HCEC 1CT (cell line): Measurements from ENCODE around the gene KHSRP.

Source experiments
- DNase-seq: peaks from one replicate; pipeline ENCODE4 v3.0.0-alpha.2; 2017

The KHSRP gene

GRCh38 chr19:6384381-6384780 is 40.2 kb downstream of the KHSRP start:
- no peak for DNase-seq

- no peak for DNase-seq
These were observed 41.4 kb downstream of the KHSRP start for GRCh38 chr19:6383188-6383587.

- DNase-seq = no peak
These were observed 43.4 kb downstream of the KHSRP start for GRCh38 chr19:6381030-6381750.

GRCh38 chr19:6379744-6380143 is 44.9 kb downstream of the KHSRP start:
- DNase-seq = no peak

- DNase-seq = no peak
These were observed 46.1 kb downstream of the KHSRP start for GRCh38 chr19:6378486-6378885.

GRCh38 chr19:6378041-6378440 is 46.6 kb downstream of the KHSRP start:
- no peak for DNase-seq

GRCh38 chr19:6376512-6377190 is 48.0 kb downstream of the KHSRP start:
- no peak for DNase-seq

- no peak for DNase-seq
These were observed 49.1 kb downstream of the KHSRP start, which contains the start of gene PSPN for GRCh38 chr19:6375411-6376010. Gene PSPN (minus strand): TSS chr19:6375933. CDS start chr19:6375849, 84 bp downstream.

GRCh38 chr19:6374711-6375410 is 49.8 kb downstream of the KHSRP start:
- DNase-seq = no peak

- no peak for DNase-seq
These were observed 50.4 kb downstream of the KHSRP start for GRCh38 chr19:6374161-6374709.

- DNase-seq = no peak
These were observed 50.9 kb downstream of the KHSRP start for GRCh38 chr19:6373813-6374108.

- DNase-seq = peak; percentile 98
These were observed 51.4 kb downstream of the KHSRP start for GRCh38 chr19:6373096-6373812.

GRCh38 chr19:6372594-6373095 is 52.0 kb downstream of the KHSRP start, which contains the start of gene ALKBH7:
Gene ALKBH7 (plus strand): TSS chr19:6372794. CDS start chr19:6372821, 27 bp downstream.
- peak; percentile 100 for DNase-seq

GRCh38 chr19:6364353-6364752 is 60.3 kb downstream of the KHSRP start:
- no peak for DNase-seq
